GM19372 (cell line): ENCODE results near the gene NANOS2.
"Not testable (repeated sequence)": the region's sequence is repeated elsewhere in the genome, so short reads cannot be mapped to it uniquely, and the experiment has no call there.

ENCODE experiments used
- ATAC-seq: cut with Tn5 transposase; IDR thresholded peaks from one replicate; pipeline ENCODE4 v1.9.1; 2021; ENCODE audit warnings: mild to moderate bottlenecking, low read depth, moderate library complexity; ENCODE audit not compliant: unreplicated experiment

The NANOS2 gene

GRCh38 chr19:45878043-45878794, 36.4 kb downstream of the NANOS2 start:
- ATAC-seq, result no peak

- no peak for ATAC-seq
These were observed 38.0 kb downstream of the NANOS2 start for GRCh38 chr19:45876411-45877197.

- no peak for ATAC-seq
These were observed 38.5 kb downstream of the NANOS2 start for GRCh38 chr19:45876161-45876410.

- ATAC-seq, result no peak
These were observed 40.0 kb downstream of the NANOS2 start for GRCh38 chr19:45874620-45874966.

GRCh38 chr19:45873219-45873772, 41.3 kb downstream of the NANOS2 start:
- ATAC-seq, result no peak

GRCh38 chr19:45872095-45872919, 42.3 kb downstream of the NANOS2 start:
- ATAC-seq, result no peak

GRCh38 chr19:45870798-45871197, 43.8 kb downstream of the NANOS2 start:
- no peak for ATAC-seq

- ATAC-seq, result not testable (repeated sequence)
These were observed 47.3 kb downstream of the NANOS2 start for GRCh38 chr19:45867241-45867640.

- no peak for ATAC-seq
These were observed 48.0 kb downstream of the NANOS2 start for GRCh38 chr19:45866400-45867176.

GRCh38 chr19:45865269-45865948, 49.2 kb downstream of the NANOS2 start:
- ATAC-seq, result no peak

- no peak for ATAC-seq
These were observed 49.9 kb downstream of the NANOS2 start for GRCh38 chr19:45864629-45865082.

GRCh38 chr19:45863840-45864628, 50.5 kb downstream of the NANOS2 start, which contains the start of gene FOXA3:
Gene FOXA3 (plus strand): TSS chr19:45864326. CDS start chr19:45864457, 131 bp downstream.
- no peak for ATAC-seq

- no peak for ATAC-seq
These were observed 51.2 kb downstream of the NANOS2 start for GRCh38 chr19:45863335-45863839.
